Measurements from ENCODE around the gene CCL25.

GRCh38 chr19:8044018-8044417 is 8.5 kb upstream of the CCL25 start:
- TF ChIP-seq FOXM1 (IDR thresholded peaks at IDR 0.05; ENCODE audit: borderline replicate concordance, low read depth), result no peak
- no peak for TF ChIP-seq REST (IDR thresholded peaks at IDR 0.05; ENCODE audit: low read depth)

Data from Ishikawa (cell line).